Neural cell (in vitro differentiated cells): ENCODE data around the gene CDHR4. TPM values are rescaled to one million over a fixed set of nuclear protein-coding genes. Genes with fewer than 3 reads are reported as not detected.

Experiments
- H2AFZ ChIP-seq: fragments of 200-600, 300-800 bp; sonication (generic), shearing (Covaris generic); 2 replicates; pipeline ENCODE4 v1.6.0; 2014; ENCODE audit warnings: low read depth, mild to moderate bottlenecking, antibody characterized with exemption, low read length, moderate library complexity
- H3F3A ChIP-seq: fragments of 200-600 bp; shearing (Covaris generic); 2 replicates; pipeline ENCODE4 v1.6.1; 2016; ENCODE audit warnings: mild to moderate bottlenecking, moderate library complexity, mixed read lengths, antibody characterized with exemption, low read length; ENCODE audit not compliant: insufficient read depth, poor library complexity, severe bottlenecking
- H3K27ac ChIP-seq: fragments of 200-600, 300-800 bp; sonication (generic), shearing (Covaris generic); 2 replicates; pipeline ENCODE4 v1.5.1; 2014; ENCODE audit warnings: mild to moderate bottlenecking, low read length, moderate library complexity
- H3K27me3 ChIP-seq: fragments of 300-800, 200-600 bp; sonication (generic), shearing (Covaris generic); 2 replicates; pipeline ENCODE4 v1.6.0; 2014; ENCODE audit warnings: mild to moderate bottlenecking, low read depth, low read length, moderate library complexity; ENCODE audit not compliant: insufficient read depth
- H3K36me3 ChIP-seq: fragments of 300-800, 200-600 bp; sonication (generic), shearing (Covaris generic); 2 replicates; pipeline ENCODE4 v1.5.1; 2014; ENCODE audit warnings: mild to moderate bottlenecking, antibody characterized with exemption, low read length, moderate library complexity; ENCODE audit not compliant: insufficient read depth
- H3K4me2 ChIP-seq: fragments of 300-800, 200-600 bp; sonication (generic), shearing (Covaris generic); 2 replicates; pipeline ENCODE4 v1.6.0; 2014; ENCODE audit warnings: mild to moderate bottlenecking, low read length
- H3K4me3 ChIP-seq: fragments of 300-800, 200-600 bp; sonication (generic), shearing (Covaris generic); 2 replicates; pipeline ENCODE4 v1.5.1; 2014; ENCODE audit warnings: mild to moderate bottlenecking, low read length, moderate library complexity
- H3K79me2 ChIP-seq: fragments of 200-600 bp; shearing (Covaris generic); replicated peaks from 2 replicates; pipeline ENCODE4 v1.6.0; 2014; ENCODE audit warnings: mild to moderate bottlenecking, low read length, moderate library complexity; ENCODE audit not compliant: insufficient read depth
- H3K9ac ChIP-seq: fragments of 300-800, 200-600 bp; sonication (generic), shearing (Covaris generic); 2 replicates; pipeline ENCODE4 v1.6.1; 2016; ENCODE audit warnings: mild to moderate bottlenecking, low read length, mixed read lengths
- H3K9me2 ChIP-seq: fragments of 200-600 bp; shearing (Covaris generic); 2 replicates; pipeline ENCODE4 v1.6.1; 2016; ENCODE audit warnings: mild to moderate bottlenecking, low read length, mixed read lengths; ENCODE audit not compliant: insufficient read depth
- H3K9me3 ChIP-seq: fragments of 200-600, 300-800 bp; sonication (generic), shearing (Covaris generic); 2 replicates; pipeline ENCODE4 v1.6.1; 2016; ENCODE audit warnings: mild to moderate bottlenecking, mixed run types, low read length, moderate library complexity, mixed read lengths
- H4K20me1 ChIP-seq: fragments of 200-600 bp; shearing (Covaris generic); 2 replicates; pipeline ENCODE4 v1.6.1; 2016; ENCODE audit warnings: mild to moderate bottlenecking, mixed run types; ENCODE audit not compliant: insufficient read depth
- CTCF ChIP-seq: fragments of 450-650 bp; IDR thresholded peaks from 2 replicates; pipeline ENCODE4 v1.5.1; 2014; ENCODE audit warnings: antibody characterized with exemption, mild to moderate bottlenecking, moderate library complexity; ENCODE audit not compliant: poor library complexity, severe bottlenecking
- EZH2 ChIP-seq: fragments of 200-600, 300-800 bp; shearing (Covaris generic), sonication (generic); IDR thresholded peaks from 2 replicates; pipeline ENCODE4 v1.6.1; 2014; ENCODE audit warnings: antibody characterized with exemption, low read length, borderline replicate concordance, mild to moderate bottlenecking; ENCODE audit not compliant: insufficient read depth, poor library complexity, severe bottlenecking
- MXI1 ChIP-seq: fragments of 450-650 bp; conservative IDR thresholded peaks from 2 replicates; pipeline ENCODE4 v1.6.1; 2014; ENCODE audit warnings: antibody characterized with exemption, mild to moderate bottlenecking; ENCODE audit not compliant: poor library complexity, severe bottlenecking
- POLR2AphosphoS5 ChIP-seq: IDR thresholded peaks from 2 replicates; pipeline ENCODE4 v1.6.1; 2012
- RAD21 ChIP-seq: fragments of 450-650 bp; conservative IDR thresholded peaks from 2 replicates; pipeline ENCODE4 v1.6.1; 2014; ENCODE audit warnings: antibody characterized with exemption, mild to moderate bottlenecking, moderate library complexity
- REST ChIP-seq: IDR thresholded peaks from 2 replicates; pipeline ENCODE4 v1.6.1; 2012; ENCODE audit warnings: borderline replicate concordance
- SMC3 ChIP-seq: fragments of 450-650 bp; conservative IDR thresholded peaks from 2 replicates; pipeline ENCODE4 v1.6.1; 2014; ENCODE audit warnings: antibody characterized with exemption, mild to moderate bottlenecking, moderate library complexity; ENCODE audit not compliant: poor library complexity
- TAF1 ChIP-seq: IDR thresholded peaks from 2 replicates; pipeline ENCODE4 v1.6.1; 2012; ENCODE audit warnings: low read depth
- polyA minus RNA-seq: library from RNA; depleted of rRNA, polyadenylated mRNA; stranded (reverse); fragments of >200 nt; gene quantifications from 2 replicates; pipeline ENCODE4 v1.2.3, GENCODE V29; 2014
- polyA plus RNA-seq: library from polyadenylated mRNA; depleted of rRNA; stranded (reverse); fragments of >200 nt; gene quantifications from 2 replicates; pipeline ENCODE4 v1.2.3, GENCODE V29; 2014

CDHR4 gene, protein sequence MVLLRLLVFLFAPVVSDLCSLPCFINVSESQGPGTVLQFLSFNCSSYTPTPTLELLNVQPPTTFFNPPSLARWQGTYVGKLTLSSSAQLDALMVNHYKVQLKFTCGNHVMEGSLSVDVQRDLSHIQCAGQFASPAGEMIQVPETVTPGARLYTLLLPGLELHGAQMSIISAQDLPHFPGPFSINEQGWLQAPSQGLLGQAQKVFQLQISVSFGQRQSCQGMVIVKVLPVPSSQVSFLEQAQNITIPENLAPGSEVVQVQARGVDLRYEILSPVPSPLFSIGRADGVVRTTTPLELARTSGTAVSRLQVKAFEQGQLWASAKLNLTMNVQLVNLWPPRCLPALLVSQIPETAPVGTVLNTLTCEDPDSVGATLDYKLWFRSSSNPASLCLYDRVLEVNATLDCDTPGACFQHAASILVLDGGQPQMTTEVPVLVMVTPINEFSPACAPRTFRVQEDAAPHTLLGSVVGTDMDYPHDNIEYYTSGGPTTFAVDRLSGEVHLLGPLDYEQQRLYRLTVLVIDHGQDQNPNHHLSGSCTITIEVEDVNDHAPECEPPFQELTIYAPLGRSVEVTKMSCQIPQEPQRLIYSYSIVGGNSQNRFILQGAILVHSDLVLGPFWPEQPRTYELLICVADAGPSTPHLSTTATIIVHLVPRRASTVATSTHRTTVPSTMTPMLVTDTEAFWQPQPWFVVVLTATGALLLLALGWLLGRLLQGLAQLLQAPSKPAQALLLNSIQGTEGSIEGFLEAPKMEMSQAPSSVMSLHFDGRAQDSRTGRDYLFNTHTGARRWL
- not detected in 2 replicates for polyA plus RNA-seq
- polyA minus RNA-seq: not detected in 2 replicates

GRCh38 chr3:49799761-49800160 is at the start of gene CDHR4:
Gene CDHR4 (minus strand): TSS chr3:49799873. CDS start chr3:49799812, 61 bp downstream.
- H2AFZ ChIP-seq: no peak within 1 kb of the TSS
- H3K27me3 ChIP-seq: peaks cover 14% of the 10 kb centered on the region
- no peak within 1 kb of the TSS for H3K4me2 ChIP-seq
- TF ChIP-seq REST (no peak), MXI1 (no peak), RAD21 (no peak), POLR2AphosphoS5 (no peak), SMC3 (no peak), EZH2 (no peak), TAF1 (no peak), CTCF (no peak)
- H3K9ac ChIP-seq: no peak within 1 kb of the TSS
- H3K79me2 ChIP-seq: no peaks in the 10 kb centered on the region
- no peaks in the 10 kb centered on the region for H3K36me3 ChIP-seq
- no peaks in the 10 kb centered on the region for H4K20me1 ChIP-seq
- H3K27ac ChIP-seq: no peak within 1 kb of the TSS
- no peaks in the 10 kb centered on the region for H3F3A ChIP-seq
- no peak within 1 kb of the TSS for H3K4me3 ChIP-seq
- H3K9me2 ChIP-seq: no peaks in the 10 kb centered on the region
- no peaks in the 10 kb centered on the region for H3K9me3 ChIP-seq

DNA sequence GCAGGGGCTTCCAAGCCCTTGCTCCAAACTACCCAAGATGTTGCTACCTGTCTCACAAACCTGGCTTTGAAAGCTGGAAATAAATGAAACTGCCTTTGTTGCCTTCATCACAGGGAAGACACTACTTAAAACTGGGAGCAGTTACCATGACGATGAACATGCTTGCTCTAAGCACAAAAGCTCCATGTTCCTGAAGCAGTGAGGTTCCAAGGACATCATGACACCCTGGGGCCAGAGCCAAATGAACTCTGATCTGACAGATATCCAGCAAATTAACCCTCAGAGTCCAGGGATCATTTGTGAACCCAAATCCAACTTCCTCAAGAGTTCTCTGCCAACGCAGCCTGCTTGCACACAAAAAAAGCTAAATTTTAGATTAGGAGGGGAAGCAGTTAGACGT is 46.0 kb upstream of the CDHR4 start:
- Histone ChIP-seq H3K9me3 (no peaks in the 10 kb centered on the region), H3K27me3 (no peaks in the 10 kb centered on the region), H3K4me3 (no peak overlapping the region), H3K4me2 (no peak overlapping the region), H2AFZ (no peak overlapping the region), H3K79me2 (no peaks in the 10 kb centered on the region), H3K9me2 (no peaks in the 10 kb centered on the region), H3K27ac (peak overlapping the region; percentile 24), H3K36me3 (no peaks in the 10 kb centered on the region), H3K9ac (no peak overlapping the region), H4K20me1 (no peaks in the 10 kb centered on the region), H3F3A (no peaks in the 10 kb centered on the region)
- TF ChIP-seq TAF1 (no peak), SMC3 (no peak), CTCF (peak; percentile 16)
